HEK293 (cell line): ENCODE results near the gene ARHGEF28.

Experiments used
- CTCF ChIA-PET: fragments of 350-600 bp; formaldehyde crosslinking; extraction: SDS; loops from one replicate; lab custom pipeline; 2021; ENCODE audit warnings: antibody characterized with exemption; lab: Yijun Ruan, JAX
- POLR2A ChIA-PET: fragments of 300-600 bp; formaldehyde crosslinking; extraction: SDS; loops from one replicate; lab custom pipeline; 2020; ENCODE audit warnings: antibody characterized with exemption, inconsistent platforms; lab: Yijun Ruan, JAX
- H3K27ac ChIP-seq: fragments of 200-500 bp; sonication (Bioruptor generic); 2 replicates; pipeline ENCODE4 v1.5.1; 2014; ENCODE audit warnings: low read depth, low read length, control low read depth, inconsistent platforms; ENCODE audit errors: extremely low read depth
- H3K36me3 ChIP-seq, 2 experiments: fragments of 200-500 bp in 1 of 2; sonication (Bioruptor generic) in 1 of 2; 1 replicate in 1 of 2; 2 replicates in 1 of 2; pipeline ENCODE4 v1.5.1; 2014 to 2017; ENCODE audit warnings: inconsistent platforms in 2 of 2, low read length in 2 of 2; ENCODE audit not compliant: control insufficient read depth in 2 of 2, insufficient read depth in 1 of 2
- H3K4me1 ChIP-seq: fragments of 200-500 bp; sonication (Bioruptor generic); 2 replicates; pipeline ENCODE4 v1.5.1; 2014; ENCODE audit warnings: mild to moderate bottlenecking, low read length, inconsistent platforms; ENCODE audit not compliant: control insufficient read depth, insufficient read depth
- H3K4me3 ChIP-seq: 2 replicates; pipeline ENCODE4 v1.5.1; 2011; ENCODE audit warnings: low read depth, mild to moderate bottlenecking, control low read depth, low read length, moderate library complexity
- H3K9me3 ChIP-seq: fragments of 200-500 bp; sonication (Bioruptor generic); 2 replicates; pipeline ENCODE4 v1.5.1; 2014; ENCODE audit warnings: low read depth, low read length, inconsistent platforms; ENCODE audit not compliant: control insufficient read depth, insufficient read depth
- GLIS1 ChIP-seq: fragments of 450-650 bp; formaldehyde crosslinking; IDR thresholded peaks from 2 replicates; pipeline ENCODE4 v1.5.1; 2016; ENCODE audit warnings: missing biosample characterization, missing genetic modification characterization
- IKZF3 ChIP-seq: fragments of 450-650 bp; IDR thresholded peaks from 2 replicates; pipeline ENCODE4 v1.5.0; 2018; ENCODE audit warnings: missing biosample characterization, mild to moderate bottlenecking, missing genetic modification characterization, moderate library complexity
- KLF17 ChIP-seq: fragments of 450-650 bp; formaldehyde crosslinking; IDR thresholded peaks from 2 replicates; pipeline ENCODE4 v1.5.1; 2016; ENCODE audit warnings: missing biosample characterization, missing genetic modification characterization
- KLF8 ChIP-seq: fragments of 450-650 bp; formaldehyde crosslinking; IDR thresholded peaks from 2 replicates; pipeline ENCODE4 v1.5.1; 2016; ENCODE audit warnings: missing biosample characterization, missing genetic modification characterization
- REST ChIP-seq: fragments of 450-650 bp; formaldehyde crosslinking; IDR thresholded peaks from 2 replicates; pipeline ENCODE4 v1.5.1; 2016; ENCODE audit warnings: missing biosample characterization, missing genetic modification characterization
- SP3 ChIP-seq: fragments of 450-650 bp; formaldehyde crosslinking; IDR thresholded peaks from 2 replicates; pipeline ENCODE4 v1.5.1; 2016; ENCODE audit warnings: missing biosample characterization, missing genetic modification characterization
- SP7 ChIP-seq: fragments of 450-650 bp; formaldehyde crosslinking; IDR thresholded peaks from 2 replicates; pipeline ENCODE4 v1.5.1; 2016; ENCODE audit warnings: missing biosample characterization, missing genetic modification characterization
- WT1 ChIP-seq: fragments of 450-650 bp; formaldehyde crosslinking; IDR thresholded peaks from 2 replicates; pipeline ENCODE4 v1.5.1; 2016; ENCODE audit warnings: missing biosample characterization, missing genetic modification characterization
- ZBTB20 ChIP-seq: fragments of 450-650 bp; formaldehyde crosslinking; IDR thresholded peaks from 2 replicates; pipeline ENCODE4 v1.5.1; 2016; ENCODE audit warnings: missing biosample characterization, missing genetic modification characterization
- ZIC2 ChIP-seq: fragments of 450-650 bp; formaldehyde crosslinking; IDR thresholded peaks from 2 replicates; pipeline ENCODE4 v1.5.1; 2016; ENCODE audit warnings: missing biosample characterization, missing genetic modification characterization
- ZNF202 ChIP-seq: fragments of 450-650 bp; formaldehyde crosslinking; IDR thresholded peaks from 2 replicates; pipeline ENCODE4 v1.5.1; 2016; ENCODE audit warnings: missing biosample characterization, missing genetic modification characterization, borderline replicate concordance
- ZNF335 ChIP-seq: fragments of 450-650 bp; formaldehyde crosslinking; conservative IDR thresholded peaks from 2 replicates; pipeline ENCODE4 v1.5.1; 2016; ENCODE audit warnings: missing biosample characterization, missing genetic modification characterization
- ZNF341 ChIP-seq: fragments of 450-650 bp; formaldehyde crosslinking; IDR thresholded peaks from 2 replicates; pipeline ENCODE4; 2016; ENCODE audit warnings: low read depth, missing biosample characterization, missing genetic modification characterization
- ZNF37A ChIP-seq: fragments of 450-650 bp; IDR thresholded peaks from 2 replicates; pipeline ENCODE4 v1.5.1; 2018; ENCODE audit warnings: missing biosample characterization, missing genetic modification characterization
- ZNF624 ChIP-seq: fragments of 450-650 bp; formaldehyde crosslinking; IDR thresholded peaks from 2 replicates; pipeline ENCODE4 v1.5.1; 2017; ENCODE audit warnings: missing biosample characterization, missing genetic modification characterization
- TF ChIP-seq, protein P1 (sequence below): fragments of 450-650 bp; formaldehyde crosslinking; IDR thresholded peaks from 2 replicates; pipeline ENCODE4 v1.5.1; 2017; ENCODE audit warnings: missing biosample characterization, missing genetic modification characterization
- TF ChIP-seq, protein P2 (sequence below): fragments of 450-650 bp; IDR thresholded peaks from 2 replicates; pipeline ENCODE4 v1.5.1; 2018; ENCODE audit warnings: missing biosample characterization, mild to moderate bottlenecking, missing genetic modification characterization
- TF ChIP-seq, protein P3 (sequence below): fragments of 450-650 bp; formaldehyde crosslinking; IDR thresholded peaks from 2 replicates; pipeline ENCODE4 v1.5.1; 2017; ENCODE audit warnings: missing biosample characterization, mild to moderate bottlenecking, missing genetic modification characterization, moderate library complexity
- TF ChIP-seq, protein P4 (sequence below): fragments of 450-650 bp; formaldehyde crosslinking; IDR thresholded peaks from 2 replicates; pipeline ENCODE4 v1.5.1; 2016; ENCODE audit warnings: missing biosample characterization, missing genetic modification characterization, borderline replicate concordance

ARHGEF28 gene

DNA sequence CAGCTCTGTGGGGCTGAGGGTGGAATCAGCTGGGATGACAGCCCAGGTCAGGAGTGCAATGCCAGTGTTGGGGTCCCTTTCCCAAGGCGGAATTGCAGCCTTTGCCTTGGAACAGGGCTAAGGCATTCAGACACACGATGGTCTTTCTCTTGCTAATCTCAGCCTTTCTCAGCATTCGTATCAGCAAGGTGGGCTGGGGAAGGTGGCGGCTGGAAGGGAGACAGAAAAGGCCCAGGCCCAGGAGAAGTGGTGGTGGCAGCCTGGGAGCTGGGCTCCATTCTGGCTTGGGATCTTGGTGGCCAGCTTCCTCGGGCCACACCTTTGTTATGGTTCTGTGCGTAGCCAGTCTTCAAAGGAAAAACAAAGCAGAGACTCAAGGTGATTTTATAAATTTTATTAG is 1.1 kb upstream of the ARHGEF28 start:
- POLR2A ChIA-PET = interaction anchor here (0.7 to 1.2 kb wide), 2 partner anchors 15 to 170 kb away, joined by 3 to 7 read pairs; no protein-coding TSS in a partner anchor
- Histone ChIP-seq H3K4me1 (peaks cover 17% of the 10 kb centered on the region), H3K27ac (no peak overlapping the region), H3K9me3 (no peaks in the 10 kb centered on the region), H3K36me3 (no peaks in the 10 kb centered on the region), H3K4me3 (no peak overlapping the region)
- CTCF ChIA-PET = interaction anchor here (0.7 to 1.2 kb wide), 5 partner anchors 8 to 1314 kb away, joined by 3 to 12 read pairs (median 4); no protein-coding TSS in a partner anchor
- TF ChIP-seq ZNF624 (tag by site-specific recombination) (no peak), IKZF3 (tag by site-specific recombination) (no peak)
- TF ChIP-seq, protein P1, sequence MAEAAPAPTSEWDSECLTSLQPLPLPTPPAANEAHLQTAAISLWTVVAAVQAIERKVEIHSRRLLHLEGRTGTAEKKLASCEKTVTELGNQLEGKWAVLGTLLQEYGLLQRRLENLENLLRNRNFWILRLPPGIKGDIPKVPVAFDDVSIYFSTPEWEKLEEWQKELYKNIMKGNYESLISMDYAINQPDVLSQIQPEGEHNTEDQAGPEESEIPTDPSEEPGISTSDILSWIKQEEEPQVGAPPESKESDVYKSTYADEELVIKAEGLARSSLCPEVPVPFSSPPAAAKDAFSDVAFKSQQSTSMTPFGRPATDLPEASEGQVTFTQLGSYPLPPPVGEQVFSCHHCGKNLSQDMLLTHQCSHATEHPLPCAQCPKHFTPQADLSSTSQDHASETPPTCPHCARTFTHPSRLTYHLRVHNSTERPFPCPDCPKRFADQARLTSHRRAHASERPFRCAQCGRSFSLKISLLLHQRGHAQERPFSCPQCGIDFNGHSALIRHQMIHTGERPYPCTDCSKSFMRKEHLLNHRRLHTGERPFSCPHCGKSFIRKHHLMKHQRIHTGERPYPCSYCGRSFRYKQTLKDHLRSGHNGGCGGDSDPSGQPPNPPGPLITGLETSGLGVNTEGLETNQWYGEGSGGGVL = no peak

DNA sequence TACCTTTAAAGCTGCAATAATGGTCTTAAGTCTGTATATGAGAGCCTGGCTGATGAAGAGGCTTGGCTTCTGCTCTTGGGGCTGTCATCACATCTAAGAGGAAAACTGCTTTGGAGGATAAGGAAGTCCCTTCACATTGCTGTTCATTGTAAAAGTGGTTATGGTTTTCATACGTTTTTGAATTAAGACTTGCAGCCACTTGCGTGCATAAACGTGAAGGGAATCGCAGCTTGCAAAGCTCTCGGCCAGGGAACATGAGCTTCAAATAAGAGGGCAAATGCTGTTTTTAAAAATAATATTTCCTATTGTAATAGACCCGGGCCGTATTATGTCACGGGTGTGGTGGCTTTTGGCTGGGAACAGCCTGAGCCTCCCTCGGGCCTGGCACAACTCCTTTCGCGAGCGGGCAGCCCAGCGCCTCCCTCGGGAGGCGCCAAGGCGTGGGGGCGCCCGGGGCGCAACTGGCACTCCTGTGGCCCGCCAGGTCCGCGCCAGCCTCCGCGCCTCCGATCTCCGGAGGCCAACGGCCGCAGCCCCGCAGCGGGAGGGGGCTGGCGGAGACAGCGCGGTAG is 538 bp upstream of the ARHGEF28 start:
- peaks cover 18% of the 10 kb centered on the region for H3K4me1 ChIP-seq
- H3K27ac ChIP-seq = peak overlapping the region; percentile 80
- CTCF ChIA-PET = interaction anchor here (0.7 to 1.2 kb wide), 5 partner anchors 9 to 168 kb away, joined by 3 to 12 read pairs (median 3); no protein-coding TSS in a partner anchor
- no peaks in the 10 kb centered on the region for H3K9me3 ChIP-seq
- no peaks in the 10 kb centered on the region for H3K36me3 ChIP-seq
- POLR2A ChIA-PET = interaction anchor here (0.5 to 1.8 kb wide), 3 partner anchors 12 to 176 kb away, joined by 4 to 7 read pairs (median 5); no protein-coding TSS in a partner anchor
- peak overlapping the region; percentile 57 for H3K4me3 ChIP-seq
- TF ChIP-seq ZNF202 (tag by site-specific recombination) = peak; percentile 54; the same call in 1 of the 2 replicates
- TF ChIP-seq ZIC2 (tag by site-specific recombination) = 0 out of 2 replicates have a peak, but pooled peaks have one; percentile 5
- no peak for TF ChIP-seq REST (tag by site-specific recombination)
- peak; percentile 38; the same call in 1 of the 2 replicates for TF ChIP-seq GLIS1
- TF ChIP-seq, protein P2, sequence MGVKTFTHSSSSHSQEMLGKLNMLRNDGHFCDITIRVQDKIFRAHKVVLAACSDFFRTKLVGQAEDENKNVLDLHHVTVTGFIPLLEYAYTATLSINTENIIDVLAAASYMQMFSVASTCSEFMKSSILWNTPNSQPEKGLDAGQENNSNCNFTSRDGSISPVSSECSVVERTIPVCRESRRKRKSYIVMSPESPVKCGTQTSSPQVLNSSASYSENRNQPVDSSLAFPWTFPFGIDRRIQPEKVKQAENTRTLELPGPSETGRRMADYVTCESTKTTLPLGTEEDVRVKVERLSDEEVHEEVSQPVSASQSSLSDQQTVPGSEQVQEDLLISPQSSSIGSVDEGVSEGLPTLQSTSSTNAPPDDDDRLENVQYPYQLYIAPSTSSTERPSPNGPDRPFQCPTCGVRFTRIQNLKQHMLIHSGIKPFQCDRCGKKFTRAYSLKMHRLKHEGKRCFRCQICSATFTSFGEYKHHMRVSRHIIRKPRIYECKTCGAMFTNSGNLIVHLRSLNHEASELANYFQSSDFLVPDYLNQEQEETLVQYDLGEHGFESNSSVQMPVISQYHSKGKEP (tag by site-specific recombination) = peak; percentile 49
- TF ChIP-seq ZNF37A (tag by site-specific recombination) = no peak
- TF ChIP-seq ZBTB20 (tag by site-specific recombination) = peak; percentile 20; the same call in 1 of the 2 replicates
- TF ChIP-seq SP7 (tag by site-specific recombination) = peak; percentile 22; the same call in 1 of the 2 replicates
- peak; percentile 35; the same call in 1 of the 2 replicates for TF ChIP-seq WT1
- TF ChIP-seq SP3 (tag by site-specific recombination) = no peak
- TF ChIP-seq KLF8 (tag by site-specific recombination) = 0 out of 2 replicates have a peak, but pooled peaks have one; percentile 6
- TF ChIP-seq KLF17 = peak; percentile 41; the same call in 1 of the 2 replicates
- TF ChIP-seq, protein P3, sequence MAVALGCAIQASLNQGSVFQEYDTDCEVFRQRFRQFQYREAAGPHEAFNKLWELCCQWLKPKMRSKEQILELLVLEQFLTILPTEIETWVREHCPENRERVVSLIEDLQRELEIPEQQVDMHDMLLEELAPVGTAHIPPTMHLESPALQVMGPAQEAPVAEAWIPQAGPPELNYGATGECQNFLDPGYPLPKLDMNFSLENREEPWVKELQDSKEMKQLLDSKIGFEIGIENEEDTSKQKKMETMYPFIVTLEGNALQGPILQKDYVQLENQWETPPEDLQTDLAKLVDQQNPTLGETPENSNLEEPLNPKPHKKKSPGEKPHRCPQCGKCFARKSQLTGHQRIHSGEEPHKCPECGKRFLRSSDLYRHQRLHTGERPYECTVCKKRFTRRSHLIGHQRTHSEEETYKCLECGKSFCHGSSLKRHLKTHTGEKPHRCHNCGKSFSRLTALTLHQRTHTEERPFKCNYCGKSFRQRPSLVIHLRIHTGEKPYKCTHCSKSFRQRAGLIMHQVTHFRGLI (tag by site-specific recombination) = peak; percentile 59; the same call in 1 of the 2 replicates
- TF ChIP-seq, protein P4, sequence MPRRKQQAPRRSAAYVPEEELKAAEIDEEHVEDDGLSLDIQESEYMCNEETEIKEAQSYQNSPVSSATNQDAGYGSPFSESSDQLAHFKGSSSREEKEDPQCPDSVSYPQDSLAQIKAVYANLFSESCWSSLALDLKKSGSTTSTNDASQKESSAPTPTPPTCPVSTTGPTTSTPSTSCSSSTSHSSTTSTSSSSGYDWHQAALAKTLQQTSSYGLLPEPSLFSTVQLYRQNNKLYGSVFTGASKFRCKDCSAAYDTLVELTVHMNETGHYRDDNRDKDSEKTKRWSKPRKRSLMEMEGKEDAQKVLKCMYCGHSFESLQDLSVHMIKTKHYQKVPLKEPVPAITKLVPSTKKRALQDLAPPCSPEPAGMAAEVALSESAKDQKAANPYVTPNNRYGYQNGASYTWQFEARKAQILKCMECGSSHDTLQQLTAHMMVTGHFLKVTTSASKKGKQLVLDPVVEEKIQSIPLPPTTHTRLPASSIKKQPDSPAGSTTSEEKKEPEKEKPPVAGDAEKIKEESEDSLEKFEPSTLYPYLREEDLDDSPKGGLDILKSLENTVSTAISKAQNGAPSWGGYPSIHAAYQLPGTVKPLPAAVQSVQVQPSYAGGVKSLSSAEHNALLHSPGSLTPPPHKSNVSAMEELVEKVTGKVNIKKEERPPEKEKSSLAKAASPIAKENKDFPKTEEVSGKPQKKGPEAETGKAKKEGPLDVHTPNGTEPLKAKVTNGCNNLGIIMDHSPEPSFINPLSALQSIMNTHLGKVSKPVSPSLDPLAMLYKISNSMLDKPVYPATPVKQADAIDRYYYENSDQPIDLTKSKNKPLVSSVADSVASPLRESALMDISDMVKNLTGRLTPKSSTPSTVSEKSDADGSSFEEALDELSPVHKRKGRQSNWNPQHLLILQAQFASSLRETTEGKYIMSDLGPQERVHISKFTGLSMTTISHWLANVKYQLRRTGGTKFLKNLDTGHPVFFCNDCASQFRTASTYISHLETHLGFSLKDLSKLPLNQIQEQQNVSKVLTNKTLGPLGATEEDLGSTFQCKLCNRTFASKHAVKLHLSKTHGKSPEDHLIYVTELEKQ (tag by site-specific recombination) = no peak; the same call in 1 of the 2 replicates
- TF ChIP-seq ZNF335 = peak; percentile 44
- peak; percentile 99 for TF ChIP-seq ZNF341 (tag by site-specific recombination)
- TF ChIP-seq IKZF3 (tag by site-specific recombination) = peak; percentile 48
